CD4-positive, alpha-beta T cell treated with Interferon gamma for 1 hour (primary cell): ENCODE results near the gene SNAI3.

Source experiments
- DNase-seq: peaks from one replicate; pipeline ENCODE4 v3.0.0-alpha.2; 2020

Gene SNAI3

GRCh38 chr16:88649195-88649923 is 36.9 kb downstream of the SNAI3 start:
- no peak for DNase-seq

GRCh38 chr16:88647178-88648070 is 38.9 kb downstream of the SNAI3 start:
- DNase-seq: no peak

- no peak for DNase-seq
These were observed 39.8 kb downstream of the SNAI3 start for GRCh38 chr16:88646345-88647034.

GRCh38 chr16:88645941-88646340 is 40.4 kb downstream of the SNAI3 start:
- no peak for DNase-seq

GRCh38 chr16:88645455-88645854 is 40.9 kb downstream of the SNAI3 start:
- no peak for DNase-seq

- DNase-seq: no peak
These were observed 42.7 kb downstream of the SNAI3 start for GRCh38 chr16:88643644-88643932.

- no peak for DNase-seq
These were observed 43.2 kb downstream of the SNAI3 start for GRCh38 chr16:88642881-88643643.

- DNase-seq: no peak
These were observed 45.6 kb downstream of the SNAI3 start for GRCh38 chr16:88640498-88641247.

GRCh38 chr16:88640039-88640495 is 46.2 kb downstream of the SNAI3 start:
- DNase-seq: no peak

- no peak for DNase-seq
These were observed 46.9 kb downstream of the SNAI3 start for GRCh38 chr16:88639231-88640038.

- DNase-seq: peak; percentile 42
These were observed 47.7 kb downstream of the SNAI3 start, which contains the start of gene IL17C for GRCh38 chr16:88638323-88639230. Gene IL17C, plus strand, starts transcription at chr16:88638572. Its CDS starts 70 bp downstream, at chr16:88638642.

- DNase-seq: peak; percentile 11
These were observed 49.6 kb downstream of the SNAI3 start for GRCh38 chr16:88636488-88637265.

GRCh38 chr16:88635671-88636319 is 50.5 kb downstream of the SNAI3 start:
- no peak for DNase-seq

GRCh38 chr16:88634994-88635670 is 51.2 kb downstream of the SNAI3 start:
- DNase-seq: no peak

GRCh38 chr16:88634141-88634993 is 51.9 kb downstream of the SNAI3 start:
- DNase-seq: peak; percentile 63

- DNase-seq: peak; percentile 69
These were observed 52.6 kb downstream of the SNAI3 start for GRCh38 chr16:88633684-88634140.

GRCh38 chr16:88632587-88632930 is 53.7 kb downstream of the SNAI3 start:
- no peak for DNase-seq
